Neural cell (in vitro differentiated cells): ENCODE results near the gene KIZ. TPM values are rescaled to one million over a fixed set of nuclear protein-coding genes. Genes with fewer than 3 reads are reported as not detected.

Experiments
- H2AFZ ChIP-seq: fragments of 200-600, 300-800 bp; sonication (generic), shearing (Covaris generic); 2 replicates; pipeline ENCODE4 v1.6.0; 2014; ENCODE audit warnings: low read depth, mild to moderate bottlenecking, antibody characterized with exemption, low read length, moderate library complexity
- H3F3A ChIP-seq: fragments of 200-600 bp; shearing (Covaris generic); 2 replicates; pipeline ENCODE4 v1.6.1; 2016; ENCODE audit warnings: mild to moderate bottlenecking, moderate library complexity, mixed read lengths, antibody characterized with exemption, low read length; ENCODE audit not compliant: insufficient read depth, poor library complexity, severe bottlenecking
- H3K27ac ChIP-seq: fragments of 200-600, 300-800 bp; sonication (generic), shearing (Covaris generic); 2 replicates; pipeline ENCODE4 v1.5.1; 2014; ENCODE audit warnings: mild to moderate bottlenecking, low read length, moderate library complexity
- H3K27me3 ChIP-seq: fragments of 300-800, 200-600 bp; sonication (generic), shearing (Covaris generic); 2 replicates; pipeline ENCODE4 v1.6.0; 2014; ENCODE audit warnings: mild to moderate bottlenecking, low read depth, low read length, moderate library complexity; ENCODE audit not compliant: insufficient read depth
- H3K36me3 ChIP-seq: fragments of 300-800, 200-600 bp; sonication (generic), shearing (Covaris generic); 2 replicates; pipeline ENCODE4 v1.5.1; 2014; ENCODE audit warnings: mild to moderate bottlenecking, antibody characterized with exemption, low read length, moderate library complexity; ENCODE audit not compliant: insufficient read depth
- H3K4me2 ChIP-seq: fragments of 300-800, 200-600 bp; sonication (generic), shearing (Covaris generic); 2 replicates; pipeline ENCODE4 v1.6.0; 2014; ENCODE audit warnings: mild to moderate bottlenecking, low read length
- H3K4me3 ChIP-seq: fragments of 300-800, 200-600 bp; sonication (generic), shearing (Covaris generic); 2 replicates; pipeline ENCODE4 v1.5.1; 2014; ENCODE audit warnings: mild to moderate bottlenecking, low read length, moderate library complexity
- H3K79me2 ChIP-seq: fragments of 200-600 bp; shearing (Covaris generic); replicated peaks from 2 replicates; pipeline ENCODE4 v1.6.0; 2014; ENCODE audit warnings: mild to moderate bottlenecking, low read length, moderate library complexity; ENCODE audit not compliant: insufficient read depth
- H3K9ac ChIP-seq: fragments of 300-800, 200-600 bp; sonication (generic), shearing (Covaris generic); 2 replicates; pipeline ENCODE4 v1.6.1; 2016; ENCODE audit warnings: mild to moderate bottlenecking, low read length, mixed read lengths
- H3K9me2 ChIP-seq: fragments of 200-600 bp; shearing (Covaris generic); 2 replicates; pipeline ENCODE4 v1.6.1; 2016; ENCODE audit warnings: mild to moderate bottlenecking, low read length, mixed read lengths; ENCODE audit not compliant: insufficient read depth
- H3K9me3 ChIP-seq: fragments of 200-600, 300-800 bp; sonication (generic), shearing (Covaris generic); 2 replicates; pipeline ENCODE4 v1.6.1; 2016; ENCODE audit warnings: mild to moderate bottlenecking, mixed run types, low read length, moderate library complexity, mixed read lengths
- H4K20me1 ChIP-seq: fragments of 200-600 bp; shearing (Covaris generic); 2 replicates; pipeline ENCODE4 v1.6.1; 2016; ENCODE audit warnings: mild to moderate bottlenecking, mixed run types; ENCODE audit not compliant: insufficient read depth
- CTCF ChIP-seq: fragments of 450-650 bp; IDR thresholded peaks from 2 replicates; pipeline ENCODE4 v1.5.1; 2014; ENCODE audit warnings: antibody characterized with exemption, mild to moderate bottlenecking, moderate library complexity; ENCODE audit not compliant: poor library complexity, severe bottlenecking
- EP300 ChIP-seq: fragments of 450-650 bp; conservative IDR thresholded peaks from 2 replicates; pipeline ENCODE4 v1.6.1; 2014; ENCODE audit warnings: antibody characterized with exemption, mild to moderate bottlenecking, moderate library complexity; ENCODE audit not compliant: poor library complexity, severe bottlenecking
- EZH2 ChIP-seq: fragments of 200-600, 300-800 bp; shearing (Covaris generic), sonication (generic); IDR thresholded peaks from 2 replicates; pipeline ENCODE4 v1.6.1; 2014; ENCODE audit warnings: antibody characterized with exemption, low read length, borderline replicate concordance, mild to moderate bottlenecking; ENCODE audit not compliant: insufficient read depth, poor library complexity, severe bottlenecking
- MXI1 ChIP-seq: fragments of 450-650 bp; conservative IDR thresholded peaks from 2 replicates; pipeline ENCODE4 v1.6.1; 2014; ENCODE audit warnings: antibody characterized with exemption, mild to moderate bottlenecking; ENCODE audit not compliant: poor library complexity, severe bottlenecking
- POLR2AphosphoS5 ChIP-seq: IDR thresholded peaks from 2 replicates; pipeline ENCODE4 v1.6.1; 2012
- RAD21 ChIP-seq: fragments of 450-650 bp; conservative IDR thresholded peaks from 2 replicates; pipeline ENCODE4 v1.6.1; 2014; ENCODE audit warnings: antibody characterized with exemption, mild to moderate bottlenecking, moderate library complexity
- REST ChIP-seq: IDR thresholded peaks from 2 replicates; pipeline ENCODE4 v1.6.1; 2012; ENCODE audit warnings: borderline replicate concordance
- SMC3 ChIP-seq: fragments of 450-650 bp; conservative IDR thresholded peaks from 2 replicates; pipeline ENCODE4 v1.6.1; 2014; ENCODE audit warnings: antibody characterized with exemption, mild to moderate bottlenecking, moderate library complexity; ENCODE audit not compliant: poor library complexity
- TAF1 ChIP-seq: IDR thresholded peaks from 2 replicates; pipeline ENCODE4 v1.6.1; 2012; ENCODE audit warnings: low read depth
- polyA plus RNA-seq: library from polyadenylated mRNA; depleted of rRNA; stranded (reverse); fragments of >200 nt; gene quantifications from 2 replicates; pipeline ENCODE4 v1.2.3, GENCODE V29; 2014

The KIZ gene
- polyA plus RNA-seq, 1 donor from 2014 or later = 3.6 TPM

- Histone ChIP-seq H2AFZ (no peak overlapping the region), H3K9ac (no peak overlapping the region), H3K79me2 (no peaks in the 10 kb centered on the region), H3K4me2 (no peak overlapping the region), H3K9me2 (no peaks in the 10 kb centered on the region), H3K9me3 (no peaks in the 10 kb centered on the region), H3F3A (no peaks in the 10 kb centered on the region), H4K20me1 (no peaks in the 10 kb centered on the region), H3K27me3 (no peaks in the 10 kb centered on the region), H3K36me3 (no peaks in the 10 kb centered on the region), H3K4me3 (no peak overlapping the region), H3K27ac (no peak overlapping the region)
- TF ChIP-seq RAD21 = no peak
- no peak for TF ChIP-seq SMC3
- TF ChIP-seq MXI1 = no peak
- no peak for TF ChIP-seq EZH2
- no peak for TF ChIP-seq POLR2AphosphoS5
- TF ChIP-seq CTCF = no peak
- TF ChIP-seq TAF1 = no peak
- TF ChIP-seq REST = no peak
- no peak for TF ChIP-seq EP300
These were observed 144.9 kb downstream of the KIZ start for GRCh38 chr20:21270806-21271205.

GRCh38 chr20:21272279-21272678 is 146.4 kb downstream of the KIZ start:
- Histone ChIP-seq H3K9me3 (no peaks in the 10 kb centered on the region), H3K79me2 (no peaks in the 10 kb centered on the region), H3F3A (no peaks in the 10 kb centered on the region), H3K4me2 (no peak overlapping the region), H3K36me3 (no peaks in the 10 kb centered on the region), H3K4me3 (no peak overlapping the region), H4K20me1 (no peaks in the 10 kb centered on the region), H3K9ac (no peak overlapping the region), H3K9me2 (no peaks in the 10 kb centered on the region), H3K27me3 (no peaks in the 10 kb centered on the region), H2AFZ (no peak overlapping the region), H3K27ac (no peak overlapping the region)
- TF ChIP-seq MXI1 (no peak), TAF1 (no peak), SMC3 (no peak), REST (no peak), RAD21 (no peak), EP300 (no peak), POLR2AphosphoS5 (no peak), EZH2 (no peak), CTCF (no peak)
